ENCODE measurements around the gene PLSCR4. TPM values are rescaled to one million over a fixed set of nuclear protein-coding genes. Genes with fewer than 3 reads are reported as not detected.

PLSCR4 gene
- total and polyA plus RNA-seq, 11 donors, result 4.0 to 36.3 (median 13.4) TPM

DNA sequence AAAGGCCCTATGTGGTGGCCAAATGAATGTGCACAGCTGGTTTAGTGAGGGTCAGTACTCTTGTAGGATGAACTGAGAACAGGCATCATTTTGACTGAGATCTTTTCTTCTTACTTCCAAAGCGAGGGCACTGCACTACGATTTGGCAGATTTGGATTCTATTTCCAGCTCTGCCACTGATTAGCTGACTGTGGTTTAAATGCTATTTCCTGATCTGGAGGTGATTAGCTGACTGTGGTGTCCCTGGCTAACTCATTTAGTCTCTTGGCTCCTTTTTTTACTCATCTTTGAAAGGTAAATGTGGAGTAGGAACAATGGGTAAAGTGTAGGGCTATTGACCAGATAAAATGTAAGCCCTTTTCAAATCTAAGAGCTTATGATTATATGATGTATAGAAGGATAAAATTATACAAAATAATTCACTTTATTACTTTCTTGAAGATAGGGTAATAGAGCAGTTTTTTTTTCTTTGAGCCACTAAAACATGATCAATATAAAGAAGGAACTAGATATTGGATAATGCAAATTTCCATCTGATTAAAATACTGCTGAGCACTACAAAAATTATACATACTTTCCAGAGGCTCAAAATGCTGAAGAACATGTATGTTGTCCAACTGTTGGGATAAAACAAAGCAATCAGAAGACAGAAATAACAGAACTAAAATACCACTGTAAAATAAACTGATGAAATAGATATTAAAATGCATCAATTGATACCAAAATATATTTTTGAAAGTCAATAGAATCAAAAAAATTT lies 50.3 kb downstream of the PLSCR4 start:
- WGBS, 4 donors, result 33 to 48% (median 39%) methylated on average over 2 of the region's 2 CpGs
- TF ChIP-seq, protein P1, sequence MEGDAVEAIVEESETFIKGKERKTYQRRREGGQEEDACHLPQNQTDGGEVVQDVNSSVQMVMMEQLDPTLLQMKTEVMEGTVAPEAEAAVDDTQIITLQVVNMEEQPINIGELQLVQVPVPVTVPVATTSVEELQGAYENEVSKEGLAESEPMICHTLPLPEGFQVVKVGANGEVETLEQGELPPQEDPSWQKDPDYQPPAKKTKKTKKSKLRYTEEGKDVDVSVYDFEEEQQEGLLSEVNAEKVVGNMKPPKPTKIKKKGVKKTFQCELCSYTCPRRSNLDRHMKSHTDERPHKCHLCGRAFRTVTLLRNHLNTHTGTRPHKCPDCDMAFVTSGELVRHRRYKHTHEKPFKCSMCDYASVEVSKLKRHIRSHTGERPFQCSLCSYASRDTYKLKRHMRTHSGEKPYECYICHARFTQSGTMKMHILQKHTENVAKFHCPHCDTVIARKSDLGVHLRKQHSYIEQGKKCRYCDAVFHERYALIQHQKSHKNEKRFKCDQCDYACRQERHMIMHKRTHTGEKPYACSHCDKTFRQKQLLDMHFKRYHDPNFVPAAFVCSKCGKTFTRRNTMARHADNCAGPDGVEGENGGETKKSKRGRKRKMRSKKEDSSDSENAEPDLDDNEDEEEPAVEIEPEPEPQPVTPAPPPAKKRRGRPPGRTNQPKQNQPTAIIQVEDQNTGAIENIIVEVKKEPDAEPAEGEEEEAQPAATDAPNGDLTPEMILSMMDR (IDR thresholded peaks at IDR 0.05), result no peak
- TF ChIP-seq POLR2A (IDR thresholded peaks at IDR 0.05), result no peak
- H3K9me3 ChIP-seq, result no peaks in the 10 kb centered on the region
- H3K36me3 ChIP-seq, result peaks cover 0 to 39% (median 6%) of the 10 kb centered on the region in 9 donors
- intact Hi-C loops (cut with DNase I), result no loop called here
- DNase-seq (no peak), ATAC-seq (no peak)
- no peaks in the 10 kb centered on the region for H3K27me3 ChIP-seq
- H3K4me1 ChIP-seq, result peaks cover 0 to 22% (median 2%) of the 10 kb centered on the region in 12 donors
- no peak overlapping the region for H3K4me3 ChIP-seq
- H3K27ac ChIP-seq, result no peak overlapping the region

DNA sequence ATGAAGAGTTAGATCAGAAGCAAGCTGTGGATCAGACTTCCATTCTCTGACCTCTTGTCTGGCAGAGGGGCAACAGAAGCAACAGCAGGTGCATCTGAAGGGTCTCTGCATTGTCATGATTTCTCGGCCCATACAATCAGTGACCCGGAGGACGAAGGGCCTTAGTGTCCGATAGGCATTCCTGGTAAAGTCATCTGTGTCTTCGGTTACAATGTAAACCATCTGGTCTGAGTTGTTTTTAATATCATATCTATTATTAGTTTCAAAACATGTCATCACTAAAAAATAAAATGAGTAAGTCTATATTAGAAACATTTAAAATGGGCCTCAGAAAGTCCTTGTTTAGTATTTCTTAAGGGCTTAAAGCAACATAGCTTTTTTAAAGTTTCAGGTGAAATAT lies 51.1 kb downstream of the PLSCR4 start:
- Histone ChIP-seq H3K27me3 (no peaks in the 10 kb centered on the region), H3K4me1 (peaks cover 0 to 31% (median 7%) of the 10 kb centered on the region in 12 donors), H3K27ac (no peak overlapping the region), H3K9me3 (no peaks in the 10 kb centered on the region), H3K4me3 (no peak overlapping the region), H3K36me3 (peaks cover 0 to 35% (median 0%) of the 10 kb centered on the region in 9 donors)
- intact Hi-C loops (cut with DNase I), result no loop called here
- ATAC-seq, result no peak
- no peak for TF ChIP-seq POLR2A (IDR thresholded peaks at IDR 0.05)
- TF ChIP-seq, protein P1 (IDR thresholded peaks at IDR 0.05), result no peak
- no peak for DNase-seq
- 71 to 89% (median 80%) methylated on average over 5 of the region's 5 CpGs for WGBS, 4 donors

DNA sequence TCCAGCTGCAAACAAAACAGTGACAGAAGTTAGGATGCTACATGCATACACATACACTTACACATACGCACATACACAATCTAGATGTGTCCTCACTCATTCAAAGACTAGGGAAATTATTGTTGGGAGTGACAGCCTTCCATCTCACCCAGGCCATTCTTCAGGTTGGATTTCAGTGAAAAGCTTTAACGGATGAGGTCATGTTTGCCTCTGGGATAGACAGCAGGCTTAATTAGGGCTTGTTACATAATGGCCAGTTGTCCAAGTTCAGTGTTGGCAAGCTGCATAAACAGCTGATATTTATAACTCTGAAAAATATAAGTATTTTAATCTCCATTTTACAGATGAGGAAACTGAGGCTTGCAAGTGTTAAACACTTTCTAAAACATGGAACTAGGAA lies 54.1 kb downstream of the PLSCR4 start:
- H3K4me1 ChIP-seq, result peaks cover 0 to 32% (median 7%) of the 10 kb centered on the region in 12 donors
- no peak overlapping the region for H3K27ac ChIP-seq
- no peaks in the 10 kb centered on the region for H3K27me3 ChIP-seq
- no peaks in the 10 kb centered on the region for H3K9me3 ChIP-seq
- no peak overlapping the region for H3K4me3 ChIP-seq
- no peak for TF ChIP-seq POLR2A (IDR thresholded peaks at IDR 0.05)
- TF ChIP-seq, protein P1 (IDR thresholded peaks at IDR 0.05), result no peak
- H3K36me3 ChIP-seq, result peaks cover 0 to 44% (median 6%) of the 10 kb centered on the region in 9 donors
- WGBS, 4 donors, result 78 to 91% (median 80%) methylated on average over 2 of the region's 2 CpGs
- intact Hi-C loops (cut with DNase I), result no loop called here
- DNase-seq (no peak), ATAC-seq (no peak)

DNA sequence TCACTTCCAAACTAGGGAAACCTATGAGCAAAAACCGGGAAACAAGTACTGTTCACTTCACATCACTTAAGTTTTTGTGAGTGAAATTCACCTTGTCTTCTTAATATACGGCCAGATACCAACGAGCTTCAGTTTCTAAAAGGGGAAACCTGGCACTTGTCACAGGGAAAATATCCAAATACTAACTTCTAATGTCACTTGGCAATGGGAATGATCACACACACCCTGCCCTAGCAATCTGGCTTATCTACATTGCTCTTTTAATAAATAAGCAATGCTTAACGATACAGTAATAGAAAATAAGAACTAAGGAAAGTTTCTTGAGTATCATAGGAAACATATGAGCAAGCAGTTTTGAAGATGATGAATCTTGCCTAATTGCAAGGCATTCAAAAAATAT lies 55.3 kb downstream of the PLSCR4 start:
- Histone ChIP-seq H3K27ac (peak overlapping the region in 1 of 12 donors; percentile 14), H3K4me3 (peak overlapping the region in 1 of 12 donors; percentile 7), H3K27me3 (no peaks in the 10 kb centered on the region), H3K36me3 (peaks cover 0 to 47% (median 6%) of the 10 kb centered on the region in 9 donors), H3K9me3 (no peaks in the 10 kb centered on the region), H3K4me1 (peaks cover 0 to 31% (median 7%) of the 10 kb centered on the region in 12 donors)
- ATAC-seq, result peak in 3 of 4 donors; percentile 49 to 69 (median 57)
- 9 to 19% (median 15%) methylated on average over 4 of the region's 4 CpGs for WGBS, 4 donors
- no peak for TF ChIP-seq POLR2A (IDR thresholded peaks at IDR 0.05)
- TF ChIP-seq, protein P1 (IDR thresholded peaks at IDR 0.05), result no peak
- intact Hi-C loops (cut with DNase I), result no loop called here
- DNase-seq, result no peak

Data from heart left ventricle (tissue), 16 donors.